Suprapubic skin (tissue), 4 donors: ENCODE measurements around the gene CDH13. TPM values are rescaled to one million over a fixed set of nuclear protein-coding genes. Genes with fewer than 3 reads are reported as not detected.

Source experiments
- DNase-seq, 2 donors: peaks; one replicate each; pipeline ENCODE4 v3.0.0-alpha.2; 2019; ENCODE audit warnings: low spot score in 2 of 2
- H3K27ac ChIP-seq: fragments of 200-600 bp; sonication (generic); one replicate; pipeline ENCODE4 v1.5.1; 2019
- H3K27me3 ChIP-seq: fragments of 200-600 bp; sonication (generic); one replicate; pipeline ENCODE4 v1.5.1; 2019
- H3K36me3 ChIP-seq: fragments of 200-600 bp; sonication (generic); one replicate; pipeline ENCODE4 v1.5.1; 2019
- H3K4me1 ChIP-seq: fragments of 200-600 bp; sonication (generic); one replicate; pipeline ENCODE4 v1.5.1; 2019
- H3K4me3 ChIP-seq: fragments of 200-600 bp; sonication (generic); one replicate; pipeline ENCODE4 v1.5.1; 2019; ENCODE audit warnings: mild to moderate bottlenecking
- H3K9me3 ChIP-seq: fragments of 200-600 bp; sonication (generic); one replicate; pipeline ENCODE4 v1.5.1; 2019
- CTCF ChIP-seq, 2 donors: fragments of 200-600 bp in 1 of 2; fragments of 450-650 bp in 1 of 2; sonication (generic) in 1 of 2; IDR thresholded peaks; one replicate each; pipeline ENCODE4 v1.5.1; 2016 to 2019; ENCODE audit warnings: antibody characterized with exemption in 2 of 2, mild to moderate bottlenecking in 1 of 2, moderate library complexity in 1 of 2
- EP300 ChIP-seq: sonication (generic); formaldehyde crosslinking; IDR thresholded peaks from one replicate; pipeline ENCODE4 v1.6.1; 2017; ENCODE audit warnings: antibody characterized with exemption
- POLR2A ChIP-seq, 2 donors: fragments of 450-650 bp; IDR thresholded peaks; one replicate each; pipeline ENCODE4 v1.6.1; 2017; ENCODE audit warnings: antibody characterized with exemption in 2 of 2, mild to moderate bottlenecking in 2 of 2, moderate library complexity in 2 of 2
- POLR2AphosphoS5 ChIP-seq, 3 donors: sonication (generic); formaldehyde crosslinking; IDR thresholded peaks; one replicate each; pipeline ENCODE4 v1.6.1; 2017; ENCODE audit warnings: antibody characterized with exemption in 3 of 3
- WGBS: methylation state at CpG from one replicate; pipeline ENCODE4 v1.1.5; 2018; 5-methylcytosine and 5-hydroxymethylcytosine counted together
- total RNA-seq, 4 donors: library from RNA; depleted of rRNA; stranded (reverse); fragments of >200 nt; gene quantifications; one replicate each; pipeline ENCODE4 v1.1.0, GENCODE V29; 2016

The CDH13 gene
- total RNA-seq, 4 donors from 2014 or later = 90.4 to 176 (median 139) TPM

- H3K27me3 ChIP-seq = no peaks in the 10 kb centered on the region
- no peak overlapping the region for H3K4me3 ChIP-seq
- 84% methylated on average over 7 of the region's 7 CpGs for WGBS
- TF ChIP-seq EP300 = no peak
- no peak for TF ChIP-seq POLR2AphosphoS5 (IDR thresholded peaks at IDR 0.05)
- TF ChIP-seq POLR2A (IDR thresholded peaks at IDR 0.05) = no peak
- no peak for TF ChIP-seq CTCF (IDR thresholded peaks at IDR 0.05)
- no peak for DNase-seq
- no peaks in the 10 kb centered on the region for H3K36me3 ChIP-seq
- H3K9me3 ChIP-seq = no peaks in the 10 kb centered on the region
- H3K27ac ChIP-seq = no peak overlapping the region
- no peaks in the 10 kb centered on the region for H3K4me1 ChIP-seq
Observed at GRCh38 chr16:83354015-83354414, 727.2 kb downstream of the CDH13 start.

DNA sequence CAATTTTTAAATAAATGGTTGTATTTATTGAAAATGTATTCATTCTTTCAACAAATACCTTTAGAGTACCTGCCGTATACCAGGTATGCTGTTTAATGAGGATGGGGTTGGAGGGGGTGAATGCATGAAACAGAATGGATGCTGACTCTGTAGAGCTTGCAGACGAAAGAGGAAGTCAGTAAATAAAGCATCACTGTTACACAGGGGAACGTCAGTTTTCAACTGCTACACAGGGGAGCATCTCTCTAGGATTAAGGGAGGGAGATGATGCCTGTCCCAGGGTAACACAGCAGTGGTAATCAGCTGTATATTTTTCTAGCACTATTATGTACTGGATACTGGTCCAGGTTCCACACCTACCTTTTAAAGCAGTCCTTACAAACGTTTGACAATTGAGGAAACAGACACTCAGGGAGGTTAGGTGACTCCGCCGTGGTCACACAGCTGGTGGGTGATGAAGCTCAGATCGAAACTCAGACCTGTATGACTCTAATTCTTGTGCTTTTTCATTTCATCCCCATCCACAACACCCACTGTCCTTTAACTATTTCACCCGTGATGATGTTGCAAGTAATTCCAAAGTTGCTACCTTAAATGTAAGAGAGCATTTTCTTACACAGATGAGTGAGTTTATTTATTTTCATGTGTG lies 728.9 kb downstream of the CDH13 start:
- Histone ChIP-seq H3K4me3 (no peak overlapping the region), H3K4me1 (no peaks in the 10 kb centered on the region), H3K36me3 (no peaks in the 10 kb centered on the region), H3K27me3 (no peaks in the 10 kb centered on the region), H3K9me3 (no peaks in the 10 kb centered on the region), H3K27ac (no peak overlapping the region)
- 60% methylated on average over 8 of the region's 8 CpGs for whole genome bisulfite sequencing
- no peak for DNase-seq
- TF ChIP-seq EP300 (no peak), CTCF (IDR thresholded peaks at IDR 0.05) (no peak), POLR2A (IDR thresholded peaks at IDR 0.05) (no peak), POLR2AphosphoS5 (IDR thresholded peaks at IDR 0.05) (no peak)

GRCh38 chr16:83356266-83356665 lies 729.5 kb downstream of the CDH13 start:
- no peak for DNase-seq
- H3K27ac ChIP-seq = no peak overlapping the region
- no peak for TF ChIP-seq EP300
- TF ChIP-seq POLR2AphosphoS5 (IDR thresholded peaks at IDR 0.05) = no peak
- peak; percentile 12 to 54 for TF ChIP-seq CTCF (IDR thresholded peaks at IDR 0.05)
- no peak for TF ChIP-seq POLR2A (IDR thresholded peaks at IDR 0.05)
- no peaks in the 10 kb centered on the region for H3K9me3 ChIP-seq
- H3K4me1 ChIP-seq = no peaks in the 10 kb centered on the region
- no peak overlapping the region for H3K4me3 ChIP-seq
- H3K27me3 ChIP-seq = no peaks in the 10 kb centered on the region
- 6% methylated on average over 4 of the region's 4 CpGs for WGBS
- H3K36me3 ChIP-seq = no peaks in the 10 kb centered on the region

GRCh38 chr16:83356986-83357385 lies 730.2 kb downstream of the CDH13 start:
- H3K9me3 ChIP-seq = no peaks in the 10 kb centered on the region
- no peak for DNase-seq
- 84% methylated on average over 4 of the region's 4 CpGs for WGBS
- no peaks in the 10 kb centered on the region for H3K27me3 ChIP-seq
- H3K36me3 ChIP-seq = no peaks in the 10 kb centered on the region
- no peak for TF ChIP-seq EP300
- no peak for TF ChIP-seq POLR2A (IDR thresholded peaks at IDR 0.05)
- no peak for TF ChIP-seq POLR2AphosphoS5 (IDR thresholded peaks at IDR 0.05)
- TF ChIP-seq CTCF (IDR thresholded peaks at IDR 0.05) = no peak
- H3K4me1 ChIP-seq = no peaks in the 10 kb centered on the region
- no peak overlapping the region for H3K4me3 ChIP-seq
- H3K27ac ChIP-seq = no peak overlapping the region

- WGBS = 44% methylated on average over 4 of the region's 4 CpGs
- no peak for TF ChIP-seq EP300
- no peak for TF ChIP-seq CTCF (IDR thresholded peaks at IDR 0.05)
- no peak for TF ChIP-seq POLR2A (IDR thresholded peaks at IDR 0.05)
- no peak for TF ChIP-seq POLR2AphosphoS5 (IDR thresholded peaks at IDR 0.05)
- H3K36me3 ChIP-seq = no peaks in the 10 kb centered on the region
- DNase-seq = no peak
- no peaks in the 10 kb centered on the region for H3K4me1 ChIP-seq
- H3K4me3 ChIP-seq = no peak overlapping the region
- no peaks in the 10 kb centered on the region for H3K9me3 ChIP-seq
- no peaks in the 10 kb centered on the region for H3K27me3 ChIP-seq
- H3K27ac ChIP-seq = no peak overlapping the region
Observed at GRCh38 chr16:83363521-83363920, 736.8 kb downstream of the CDH13 start.
